Measurements from ENCODE around the gene PLXNA4. TPM values are rescaled to one million over a fixed set of nuclear protein-coding genes. Genes with fewer than 3 reads are reported as not detected.

Gene PLXNA4
- total RNA-seq, 2 donors from 2014 or later: 9.5 to 18.0 TPM

DNA sequence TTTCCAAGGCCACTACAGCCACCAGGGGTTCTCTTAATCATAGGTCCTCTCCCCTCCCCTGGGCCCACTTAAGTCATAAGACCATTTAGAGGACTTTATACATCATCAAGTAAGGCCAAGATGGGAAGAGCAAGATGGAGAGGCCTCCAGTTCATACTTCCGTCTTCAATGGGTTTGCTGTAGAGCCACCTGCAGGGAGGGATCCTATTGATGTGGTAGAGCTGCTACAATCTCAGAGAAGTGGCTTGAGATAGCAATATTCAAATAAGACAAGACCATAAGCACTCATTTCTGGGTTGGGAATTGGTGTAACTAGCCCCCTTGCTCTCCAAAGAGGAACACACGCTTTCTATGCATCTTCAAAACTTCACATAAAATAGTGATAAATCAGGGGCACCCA lies 214.2 kb downstream of the PLXNA4 start:
- no peak for DNase-seq (ENCODE audit: low spot score)

DNA sequence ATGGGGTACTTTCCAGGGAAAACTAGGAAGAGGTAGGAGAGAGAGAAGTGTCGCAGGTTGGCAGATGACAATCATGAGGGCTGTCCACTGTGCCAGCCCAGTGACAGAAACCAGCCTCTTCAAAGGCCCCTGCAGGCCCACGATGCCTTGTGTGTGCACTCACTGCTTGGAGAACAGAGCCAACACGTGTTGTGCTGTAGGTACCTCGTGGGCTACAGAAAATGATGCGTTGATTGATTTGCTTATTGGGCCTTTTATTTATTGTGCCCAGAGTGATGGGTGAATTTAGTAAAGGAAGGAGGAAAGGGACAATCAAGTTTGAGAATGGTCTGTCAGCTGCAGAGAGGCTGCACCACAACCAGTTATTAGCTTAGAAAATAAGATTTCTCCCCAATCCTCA lies 215.1 kb downstream of the PLXNA4 start:
- TF ChIP-seq, protein P1, sequence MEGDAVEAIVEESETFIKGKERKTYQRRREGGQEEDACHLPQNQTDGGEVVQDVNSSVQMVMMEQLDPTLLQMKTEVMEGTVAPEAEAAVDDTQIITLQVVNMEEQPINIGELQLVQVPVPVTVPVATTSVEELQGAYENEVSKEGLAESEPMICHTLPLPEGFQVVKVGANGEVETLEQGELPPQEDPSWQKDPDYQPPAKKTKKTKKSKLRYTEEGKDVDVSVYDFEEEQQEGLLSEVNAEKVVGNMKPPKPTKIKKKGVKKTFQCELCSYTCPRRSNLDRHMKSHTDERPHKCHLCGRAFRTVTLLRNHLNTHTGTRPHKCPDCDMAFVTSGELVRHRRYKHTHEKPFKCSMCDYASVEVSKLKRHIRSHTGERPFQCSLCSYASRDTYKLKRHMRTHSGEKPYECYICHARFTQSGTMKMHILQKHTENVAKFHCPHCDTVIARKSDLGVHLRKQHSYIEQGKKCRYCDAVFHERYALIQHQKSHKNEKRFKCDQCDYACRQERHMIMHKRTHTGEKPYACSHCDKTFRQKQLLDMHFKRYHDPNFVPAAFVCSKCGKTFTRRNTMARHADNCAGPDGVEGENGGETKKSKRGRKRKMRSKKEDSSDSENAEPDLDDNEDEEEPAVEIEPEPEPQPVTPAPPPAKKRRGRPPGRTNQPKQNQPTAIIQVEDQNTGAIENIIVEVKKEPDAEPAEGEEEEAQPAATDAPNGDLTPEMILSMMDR (IDR thresholded peaks at IDR 0.05): no peak
- H3K27me3 ChIP-seq: no peaks in the 10 kb centered on the region

More for the DNA sequence above, 214.2 kb downstream of the PLXNA4 start:
- H3K9me3 ChIP-seq: no peaks in the 10 kb centered on the region
- TF ChIP-seq, protein P1 (IDR thresholded peaks at IDR 0.05): no peak
- no peaks in the 10 kb centered on the region for H3K4me1 ChIP-seq
- no peaks in the 10 kb centered on the region for H3K27me3 ChIP-seq
- H3K36me3 ChIP-seq: no peaks in the 10 kb centered on the region
- no peak overlapping the region for H3K27ac ChIP-seq
- no peak overlapping the region for H3K4me3 ChIP-seq

DNA sequence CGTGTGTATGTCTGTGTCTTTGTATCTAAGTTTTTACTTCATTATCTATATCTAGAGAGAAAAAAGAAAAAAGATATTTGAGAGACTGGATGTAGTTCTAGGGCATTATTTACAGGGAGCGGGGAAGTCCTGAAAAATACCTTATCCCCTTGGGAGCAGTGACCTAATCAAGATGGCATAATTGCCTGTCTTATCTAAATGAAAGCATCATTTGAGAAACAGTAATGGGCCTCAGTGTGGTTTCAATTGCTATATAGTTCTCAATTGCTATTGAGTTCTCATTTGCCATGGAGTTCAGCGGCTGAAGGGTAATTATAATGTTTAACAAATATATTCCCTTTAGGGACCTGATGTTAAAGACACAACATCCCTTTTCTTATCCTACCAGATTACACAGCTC lies 216.5 kb downstream of the PLXNA4 start:
- Histone ChIP-seq H3K9me3 (no peaks in the 10 kb centered on the region), H3K4me3 (no peak overlapping the region), H3K4me1 (no peaks in the 10 kb centered on the region), H3K36me3 (no peaks in the 10 kb centered on the region), H3K27ac (no peak overlapping the region), H3K27me3 (no peaks in the 10 kb centered on the region)
- no peak for DNase-seq (ENCODE audit: low spot score)
- TF ChIP-seq, protein P1 (IDR thresholded peaks at IDR 0.05): no peak

More for the DNA sequence above, 215.1 kb downstream of the PLXNA4 start:
- Histone ChIP-seq H3K4me3 (no peak overlapping the region), H3K36me3 (no peaks in the 10 kb centered on the region), H3K9me3 (no peaks in the 10 kb centered on the region), H3K4me1 (no peaks in the 10 kb centered on the region), H3K27ac (no peak overlapping the region)
- DNase-seq (ENCODE audit: low spot score): no peak

DNA sequence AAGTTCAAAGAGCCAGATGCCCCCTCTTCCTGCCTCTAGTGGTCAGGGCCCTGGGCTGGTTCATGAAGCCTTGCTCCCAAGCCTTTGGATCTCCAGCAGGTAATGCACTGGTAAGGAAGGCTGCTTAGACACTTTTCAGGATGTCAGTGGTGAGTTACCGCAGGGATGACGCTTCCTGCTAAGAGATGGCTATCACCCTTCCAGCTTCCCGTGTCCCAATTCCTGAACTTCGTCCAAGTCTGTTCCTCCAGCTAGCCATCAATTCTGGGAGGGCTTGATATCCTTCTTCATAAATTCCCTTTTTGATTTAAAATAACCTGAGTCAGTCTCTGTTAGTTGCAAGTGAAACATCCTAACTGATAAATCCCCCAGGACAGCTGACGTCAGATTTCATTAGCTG lies 221.2 kb downstream of the PLXNA4 start:
- peaks cover 0 to 13% of the 10 kb centered on the region in 2 donors for H3K4me1 ChIP-seq
- H3K27ac ChIP-seq: no peak overlapping the region
- no peak for DNase-seq (ENCODE audit: low spot score)
- H3K27me3 ChIP-seq: no peaks in the 10 kb centered on the region
- H3K9me3 ChIP-seq: no peaks in the 10 kb centered on the region
- TF ChIP-seq, protein P1 (IDR thresholded peaks at IDR 0.05): no peak
- no peaks in the 10 kb centered on the region for H3K36me3 ChIP-seq
- H3K4me3 ChIP-seq: no peak overlapping the region

DNA sequence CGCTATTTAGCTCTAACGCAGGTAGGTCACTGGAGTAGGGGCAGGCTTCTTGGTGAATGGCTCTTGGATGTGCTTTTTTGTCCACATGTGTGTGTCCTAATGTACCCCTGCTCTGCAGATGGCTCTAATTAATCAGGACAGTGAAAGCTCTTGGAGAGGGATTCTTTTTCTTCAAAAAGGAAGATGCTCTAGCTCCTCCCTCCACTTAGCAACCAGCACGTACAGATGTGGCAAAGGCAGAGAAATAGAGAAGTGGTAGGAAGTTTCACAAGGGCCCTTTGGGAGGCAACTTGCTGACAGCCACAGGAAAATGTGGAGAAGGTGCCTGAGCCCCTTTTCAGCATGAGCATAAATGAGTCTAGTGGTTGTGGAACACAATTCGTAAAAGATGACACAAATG lies 221.7 kb downstream of the PLXNA4 start:
- no peaks in the 10 kb centered on the region for H3K9me3 ChIP-seq
- no peak overlapping the region for H3K4me3 ChIP-seq
- TF ChIP-seq, protein P1 (IDR thresholded peaks at IDR 0.05): no peak
- H3K27me3 ChIP-seq: no peaks in the 10 kb centered on the region
- no peak overlapping the region for H3K27ac ChIP-seq
- no peak for DNase-seq (ENCODE audit: low spot score)
- H3K4me1 ChIP-seq: peaks cover 0 to 13% of the 10 kb centered on the region in 2 donors
- no peaks in the 10 kb centered on the region for H3K36me3 ChIP-seq

DNA sequence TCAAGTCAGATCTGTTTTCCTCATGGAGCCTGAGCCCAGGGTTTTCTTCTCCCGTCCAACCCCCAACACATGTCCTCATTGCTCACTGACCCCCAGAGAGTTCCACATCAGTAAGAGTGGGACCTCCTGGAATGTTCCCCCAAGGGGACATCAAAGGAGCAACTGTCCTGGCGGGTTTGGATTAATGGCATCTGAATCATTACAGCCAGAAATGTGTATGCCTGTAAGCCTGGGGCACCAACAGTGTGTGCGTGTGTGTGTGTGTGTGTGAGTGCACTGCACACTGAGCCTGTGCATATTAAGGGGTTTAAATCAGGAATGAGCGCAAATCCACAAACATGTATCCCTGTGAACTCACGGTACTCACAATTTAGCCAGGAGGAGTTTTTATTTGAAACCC lies 222.3 kb downstream of the PLXNA4 start:
- H3K27ac ChIP-seq: no peak overlapping the region
- H3K9me3 ChIP-seq: no peaks in the 10 kb centered on the region
- peaks cover 0 to 13% of the 10 kb centered on the region in 2 donors for H3K4me1 ChIP-seq
- no peak overlapping the region for H3K4me3 ChIP-seq
- no peaks in the 10 kb centered on the region for H3K27me3 ChIP-seq
- no peaks in the 10 kb centered on the region for H3K36me3 ChIP-seq
- DNase-seq (ENCODE audit: low spot score): no peak
- TF ChIP-seq, protein P1 (IDR thresholded peaks at IDR 0.05): no peak

Measured in right atrium auricular region (tissue), 2 donors.